ENCODE results near the gene MINDY1. TPM values are rescaled to one million over a fixed set of nuclear protein-coding genes. Genes with fewer than 3 reads are reported as not detected.

Gene MINDY1
- total and polyA plus RNA-seq, 9 of the 15 experiments (the other 6 are each of a cell fraction or from before 2014, with no cell fraction given) = 0.49 to 11.0 (median 6.0) TPM

DNA sequence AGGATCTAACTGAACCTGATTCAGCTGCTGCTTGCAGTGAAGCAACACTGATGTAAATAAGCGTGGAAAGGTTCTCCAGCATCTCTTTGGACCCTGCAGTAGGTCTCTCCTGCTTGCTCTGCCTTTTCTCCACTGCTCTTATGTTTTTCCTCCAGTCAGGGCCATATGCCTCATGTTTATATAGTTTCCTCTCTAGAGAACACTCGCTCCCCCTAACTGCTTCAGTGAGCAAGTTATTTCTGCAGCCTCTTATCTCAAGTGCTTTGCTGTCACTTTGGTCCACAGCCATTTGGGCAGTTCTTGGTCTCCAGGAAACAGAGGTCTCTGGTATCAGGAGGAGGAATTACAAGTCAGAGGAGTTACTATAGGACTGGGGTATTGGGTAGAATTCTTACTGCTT is 6.8 kb upstream of the MINDY1 start:
- peak overlapping the region; percentile 21 to 41; a peak in 1 of 4 replicates for H3K9ac ChIP-seq (ENCODE audit: insufficient read depth in 1 of 2, low read depth in 2 of 2, low read length in 2 of 2)
- POLR2A ChIA-PET = interaction anchor here (1.5 kb wide), 2 partner anchors 10 to 36 kb away, joined by 4 read pairs; no protein-coding TSS in a partner anchor
- peak; percentile 81 for FAIRE-seq
- TF ChIP-seq, protein P1, sequence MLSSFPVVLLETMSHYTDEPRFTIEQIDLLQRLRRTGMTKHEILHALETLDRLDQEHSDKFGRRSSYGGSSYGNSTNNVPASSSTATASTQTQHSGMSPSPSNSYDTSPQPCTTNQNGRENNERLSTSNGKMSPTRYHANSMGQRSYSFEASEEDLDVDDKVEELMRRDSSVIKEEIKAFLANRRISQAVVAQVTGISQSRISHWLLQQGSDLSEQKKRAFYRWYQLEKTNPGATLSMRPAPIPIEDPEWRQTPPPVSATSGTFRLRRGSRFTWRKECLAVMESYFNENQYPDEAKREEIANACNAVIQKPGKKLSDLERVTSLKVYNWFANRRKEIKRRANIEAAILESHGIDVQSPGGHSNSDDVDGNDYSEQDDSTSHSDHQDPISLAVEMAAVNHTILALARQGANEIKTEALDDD (IDR thresholded peaks at IDR 0.05) = peak; percentile 35; the same call in 1 of the 2 replicates
- TF ChIP-seq HEY1 (CRISPR knock-in tag; IDR thresholded peaks at IDR 0.05; ENCODE audit: borderline replicate concordance) (no peak), POLR2A (conservative IDR thresholded peaks at IDR 0.05) (no peak), ZNF217 (CRISPR knock-in tag; IDR thresholded peaks at IDR 0.05) (no peak), KAT2B (IDR thresholded peaks at IDR 0.05; ENCODE audit: low read depth, low read length) (no peak), GTF2E2 (tag; IDR thresholded peaks at IDR 0.05) (no peak), GABPB2 (CRISPR knock-in tag; conservative IDR thresholded peaks at IDR 0.05) (no peak), KDM4B (IDR thresholded peaks at IDR 0.05; ENCODE audit: borderline replicate concordance in 2 of 2, low read depth in 1 of 2) (no peak), FOXK2 (conservative IDR thresholded peaks at IDR 0.05 in 1 of 2, IDR thresholded peaks at IDR 0.05 in 1 of 2; ENCODE audit: low read depth in 2 of 2) (peak; percentile 92 to 95), SMARCC2 (IDR thresholded peaks at IDR 0.05; ENCODE audit: low read depth) (no peak), NFE2L1 (tag; IDR thresholded peaks at IDR 0.05; ENCODE audit: borderline replicate concordance, low read depth) (no peak), ILF3 (IDR thresholded peaks at IDR 0.05; ENCODE audit: borderline replicate concordance) (no peak), THRAP3 (IDR thresholded peaks at IDR 0.05; ENCODE audit: borderline replicate concordance) (no peak), NCOA4 (IDR thresholded peaks at IDR 0.05; ENCODE audit: partially characterized antibody) (no peak), TCF3 (CRISPR knock-in tag; IDR thresholded peaks at IDR 0.05) (peak; percentile 32; the same call in 1 of the 2 replicates)
- TF ChIP-seq, protein P2, sequence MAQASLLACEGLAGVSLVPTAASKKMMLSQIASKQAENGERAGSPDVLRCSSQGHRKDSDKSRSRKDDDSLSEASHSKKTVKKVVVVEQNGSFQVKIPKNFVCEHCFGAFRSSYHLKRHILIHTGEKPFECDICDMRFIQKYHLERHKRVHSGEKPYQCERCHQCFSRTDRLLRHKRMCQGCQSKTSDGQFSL (CRISPR knock-in tag; IDR thresholded peaks at IDR 0.05) = no peak
- TF ChIP-seq, protein P2 (tag; IDR thresholded peaks at IDR 0.05) = no peak
- TF ChIP-seq, protein P3, sequence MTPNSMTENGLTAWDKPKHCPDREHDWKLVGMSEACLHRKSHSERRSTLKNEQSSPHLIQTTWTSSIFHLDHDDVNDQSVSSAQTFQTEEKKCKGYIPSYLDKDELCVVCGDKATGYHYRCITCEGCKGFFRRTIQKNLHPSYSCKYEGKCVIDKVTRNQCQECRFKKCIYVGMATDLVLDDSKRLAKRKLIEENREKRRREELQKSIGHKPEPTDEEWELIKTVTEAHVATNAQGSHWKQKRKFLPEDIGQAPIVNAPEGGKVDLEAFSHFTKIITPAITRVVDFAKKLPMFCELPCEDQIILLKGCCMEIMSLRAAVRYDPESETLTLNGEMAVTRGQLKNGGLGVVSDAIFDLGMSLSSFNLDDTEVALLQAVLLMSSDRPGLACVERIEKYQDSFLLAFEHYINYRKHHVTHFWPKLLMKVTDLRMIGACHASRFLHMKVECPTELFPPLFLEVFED (CRISPR knock-in tag; conservative IDR thresholded peaks at IDR 0.05) = no peak
- TF ChIP-seq, protein P4, sequence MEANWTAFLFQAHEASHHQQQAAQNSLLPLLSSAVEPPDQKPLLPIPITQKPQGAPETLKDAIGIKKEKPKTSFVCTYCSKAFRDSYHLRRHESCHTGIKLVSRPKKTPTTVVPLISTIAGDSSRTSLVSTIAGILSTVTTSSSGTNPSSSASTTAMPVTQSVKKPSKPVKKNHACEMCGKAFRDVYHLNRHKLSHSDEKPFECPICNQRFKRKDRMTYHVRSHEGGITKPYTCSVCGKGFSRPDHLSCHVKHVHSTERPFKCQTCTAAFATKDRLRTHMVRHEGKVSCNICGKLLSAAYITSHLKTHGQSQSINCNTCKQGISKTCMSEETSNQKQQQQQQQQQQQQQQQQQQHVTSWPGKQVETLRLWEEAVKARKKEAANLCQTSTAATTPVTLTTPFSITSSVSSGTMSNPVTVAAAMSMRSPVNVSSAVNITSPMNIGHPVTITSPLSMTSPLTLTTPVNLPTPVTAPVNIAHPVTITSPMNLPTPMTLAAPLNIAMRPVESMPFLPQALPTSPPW (CRISPR knock-in tag; IDR thresholded peaks at IDR 0.05) = no peak; the same call in 1 of the 2 replicates

More for the DNA sequence above, 6.8 kb upstream of the MINDY1 start:
- CTCF ChIA-PET (ENCODE audit: low intra/inter-chr PET ratio) = no interaction called here
- intact Hi-C loops (cut with micrococcal nuclease) = no loop called here
- Histone ChIP-seq H3K36me3 (ENCODE audit: control insufficient read depth, insufficient read depth, low read length) (peaks cover 34% of the 10 kb centered on the region), H3K27ac (ENCODE audit: extremely low read depth, low read depth, low read length) (peak overlapping the region; percentile 65; the same call in 2 of the 3 replicates), H3K4me3 (no peak overlapping the region), H4K20me1 (replicated peaks; ENCODE audit: control insufficient read depth, insufficient read depth, low read length) (no peaks in the 10 kb centered on the region), H3K27me3 (ENCODE audit: control insufficient read depth in 2 of 2, insufficient read depth in 2 of 2, low read length in 2 of 2) (no peaks in the 10 kb centered on the region), H3K4me1 (replicated peaks in 1 of 2; ENCODE audit: control insufficient read depth in 2 of 2, insufficient read depth in 2 of 2, low read length in 2 of 2) (peaks cover 20 to 34% of the 10 kb centered on the region in 2 experiments), H3K9me3 (replicated peaks; ENCODE audit: control insufficient read depth, insufficient read depth, low read depth, low read length) (no peaks in the 10 kb centered on the region), H2AFZ (ENCODE audit: low read depth, low read length) (peak overlapping the region; percentile 53; the same call in 1 of the 2 replicates), H3K79me2 (ENCODE audit: control insufficient read depth, insufficient read depth, low read length) (peaks cover 45% of the 10 kb centered on the region), H3K4me2 (ENCODE audit: insufficient read depth, low read length) (peak overlapping the region; percentile 59; the same call in 1 of the 2 replicates), H3K9me1 (ENCODE audit: control insufficient read depth, insufficient read depth, low read length) (no peaks in the 10 kb centered on the region)
- in situ Hi-C loops (cut with MboI) = no loop called here
- WGBS (ENCODE audit: insufficient coverage, low coverage, missing lambda C conversion rate) = 3% methylated on average over 2 of the region's 2 CpGs
- ATAC-seq (peak; percentile 75), DNase-seq (ENCODE audit: extremely low read depth in 1 of 4, low spot score in 3 of 4) (peak in 2 of 4 experiments; percentile 61 to 87)
- no TSS peak for BruUV-seq (replicated peaks)

Measured in K562 (cell line).